ENCODE measurements around the gene DYRK1A. TPM values are rescaled to one million over a fixed set of nuclear protein-coding genes. Genes with fewer than 3 reads are reported as not detected.

Gene DYRK1A
- total RNA-seq, 1 donor = 316 TPM

GRCh38 chr21:37475186-37475868 lies 108.8 kb downstream of the DYRK1A start:
- Histone ChIP-seq H3K9me3 (ENCODE audit: low read depth, low read length) (no peaks in the 10 kb centered on the region), H3K27me3 (ENCODE audit: insufficient read depth, low read length) (no peaks in the 10 kb centered on the region), H3K4me3 (ENCODE audit: low read length) (no peak overlapping the region), H3K4me1 (ENCODE audit: insufficient read depth, low read length) (peaks cover 12% of the 10 kb centered on the region)

GRCh38 chr21:37478794-37479193 lies 112.2 kb downstream of the DYRK1A start:
- Histone ChIP-seq H3K9me3 (ENCODE audit: low read depth, low read length) (no peaks in the 10 kb centered on the region), H3K27me3 (ENCODE audit: insufficient read depth, low read length) (no peaks in the 10 kb centered on the region), H3K4me3 (ENCODE audit: low read length) (no peak overlapping the region), H3K4me1 (ENCODE audit: insufficient read depth, low read length) (peaks cover 14% of the 10 kb centered on the region)

- no peak overlapping the region for H3K4me3 ChIP-seq (ENCODE audit: low read length)
- H3K4me1 ChIP-seq (ENCODE audit: insufficient read depth, low read length) = peaks cover 4% of the 10 kb centered on the region
- no peaks in the 10 kb centered on the region for H3K27me3 ChIP-seq (ENCODE audit: insufficient read depth, low read length)
These were observed 117.2 kb downstream of the DYRK1A start for GRCh38 chr21:37483776-37484175.

GRCh38 chr21:37484535-37485474 lies 118.2 kb downstream of the DYRK1A start:
- H3K4me3 ChIP-seq (ENCODE audit: low read length) = no peak overlapping the region
- H3K9me3 ChIP-seq (ENCODE audit: low read depth, low read length) = no peaks in the 10 kb centered on the region
- H3K27me3 ChIP-seq (ENCODE audit: insufficient read depth, low read length) = no peaks in the 10 kb centered on the region
- H3K4me1 ChIP-seq (ENCODE audit: insufficient read depth, low read length) = peaks cover 4% of the 10 kb centered on the region

More at GRCh38 chr21:37483776-37484175, 117.2 kb downstream of the DYRK1A start:
- no peaks in the 10 kb centered on the region for H3K9me3 ChIP-seq (ENCODE audit: low read depth, low read length)

GRCh38 chr21:37489553-37489952 lies 123.0 kb downstream of the DYRK1A start:
- no peaks in the 10 kb centered on the region for H3K9me3 ChIP-seq (ENCODE audit: low read depth, low read length)
- H3K4me1 ChIP-seq (ENCODE audit: insufficient read depth, low read length) = no peaks in the 10 kb centered on the region
- H3K4me3 ChIP-seq (ENCODE audit: low read length) = no peak overlapping the region
- no peaks in the 10 kb centered on the region for H3K27me3 ChIP-seq (ENCODE audit: insufficient read depth, low read length)

- Histone ChIP-seq H3K27me3 (ENCODE audit: insufficient read depth, low read length) (no peaks in the 10 kb centered on the region), H3K4me1 (ENCODE audit: insufficient read depth, low read length) (no peaks in the 10 kb centered on the region), H3K4me3 (ENCODE audit: low read length) (no peak overlapping the region), H3K9me3 (ENCODE audit: low read depth, low read length) (no peaks in the 10 kb centered on the region)
These were observed 123.5 kb downstream of the DYRK1A start for GRCh38 chr21:37490084-37490483.

- H3K9me3 ChIP-seq (ENCODE audit: low read depth, low read length) = no peaks in the 10 kb centered on the region
- H3K4me1 ChIP-seq (ENCODE audit: insufficient read depth, low read length) = no peaks in the 10 kb centered on the region
These were observed 130.4 kb downstream of the DYRK1A start for GRCh38 chr21:37496972-37497371.

GRCh38 chr21:37498664-37499063 lies 132.1 kb downstream of the DYRK1A start:
- Histone ChIP-seq H3K27me3 (ENCODE audit: insufficient read depth, low read length) (no peaks in the 10 kb centered on the region), H3K4me1 (ENCODE audit: insufficient read depth, low read length) (no peaks in the 10 kb centered on the region), H3K4me3 (ENCODE audit: low read length) (no peak overlapping the region), H3K9me3 (ENCODE audit: low read depth, low read length) (no peaks in the 10 kb centered on the region)

More at GRCh38 chr21:37496972-37497371, 130.4 kb downstream of the DYRK1A start:
- Histone ChIP-seq H3K27me3 (ENCODE audit: insufficient read depth, low read length) (no peaks in the 10 kb centered on the region), H3K4me3 (ENCODE audit: low read length) (no peak overlapping the region)

GRCh38 chr21:37502947-37503346 lies 136.4 kb downstream of the DYRK1A start:
- Histone ChIP-seq H3K27me3 (ENCODE audit: insufficient read depth, low read length) (no peaks in the 10 kb centered on the region), H3K4me1 (ENCODE audit: insufficient read depth, low read length) (no peaks in the 10 kb centered on the region), H3K9me3 (ENCODE audit: low read depth, low read length) (no peaks in the 10 kb centered on the region), H3K4me3 (ENCODE audit: low read length) (no peak overlapping the region)

- H3K4me1 ChIP-seq (ENCODE audit: insufficient read depth, low read length) = no peaks in the 10 kb centered on the region
- no peaks in the 10 kb centered on the region for H3K27me3 ChIP-seq (ENCODE audit: insufficient read depth, low read length)
- no peak overlapping the region for H3K4me3 ChIP-seq (ENCODE audit: low read length)
- no peaks in the 10 kb centered on the region for H3K9me3 ChIP-seq (ENCODE audit: low read depth, low read length)
These were observed 137.4 kb downstream of the DYRK1A start for GRCh38 chr21:37503848-37504467.

- H3K27me3 ChIP-seq (ENCODE audit: insufficient read depth, low read length) = no peaks in the 10 kb centered on the region
- no peaks in the 10 kb centered on the region for H3K4me1 ChIP-seq (ENCODE audit: insufficient read depth, low read length)
- no peaks in the 10 kb centered on the region for H3K9me3 ChIP-seq (ENCODE audit: low read depth, low read length)
- H3K4me3 ChIP-seq (ENCODE audit: low read length) = no peak overlapping the region
These were observed 139.4 kb downstream of the DYRK1A start for GRCh38 chr21:37505963-37506362.

- H3K4me1 ChIP-seq (ENCODE audit: insufficient read depth, low read length) = no peaks in the 10 kb centered on the region
- no peak overlapping the region for H3K4me3 ChIP-seq (ENCODE audit: low read length)
- no peaks in the 10 kb centered on the region for H3K9me3 ChIP-seq (ENCODE audit: low read depth, low read length)
- no peaks in the 10 kb centered on the region for H3K27me3 ChIP-seq (ENCODE audit: insufficient read depth, low read length)
These were observed 141.1 kb downstream of the DYRK1A start for GRCh38 chr21:37507716-37508115.

- H3K27me3 ChIP-seq (ENCODE audit: insufficient read depth, low read length) = no peaks in the 10 kb centered on the region
- H3K9me3 ChIP-seq (ENCODE audit: low read depth, low read length) = no peaks in the 10 kb centered on the region
- H3K4me1 ChIP-seq (ENCODE audit: insufficient read depth, low read length) = no peaks in the 10 kb centered on the region
- H3K4me3 ChIP-seq (ENCODE audit: low read length) = no peak overlapping the region
These were observed 141.8 kb downstream of the DYRK1A start for GRCh38 chr21:37508341-37508740.

GRCh38 chr21:37509802-37510393 lies 143.3 kb downstream of the DYRK1A start:
- Histone ChIP-seq H3K4me3 (ENCODE audit: low read length) (no peak overlapping the region), H3K4me1 (ENCODE audit: insufficient read depth, low read length) (no peaks in the 10 kb centered on the region), H3K27me3 (ENCODE audit: insufficient read depth, low read length) (no peaks in the 10 kb centered on the region)

GRCh38 chr21:37511848-37512247 lies 145.3 kb downstream of the DYRK1A start:
- Histone ChIP-seq H3K9me3 (ENCODE audit: low read depth, low read length) (no peaks in the 10 kb centered on the region), H3K27me3 (ENCODE audit: insufficient read depth, low read length) (no peaks in the 10 kb centered on the region), H3K4me3 (ENCODE audit: low read length) (no peak overlapping the region), H3K4me1 (ENCODE audit: insufficient read depth, low read length) (no peaks in the 10 kb centered on the region)

More at GRCh38 chr21:37509802-37510393, 143.3 kb downstream of the DYRK1A start:
- H3K9me3 ChIP-seq (ENCODE audit: low read depth, low read length) = no peaks in the 10 kb centered on the region
